Measurements from ENCODE around the gene TMEM53. TPM values are rescaled to one million over a fixed set of nuclear protein-coding genes. Genes with fewer than 3 reads are reported as not detected.

Gene TMEM53
- total RNA-seq, 1 donor = 6.9 TPM

DNA sequence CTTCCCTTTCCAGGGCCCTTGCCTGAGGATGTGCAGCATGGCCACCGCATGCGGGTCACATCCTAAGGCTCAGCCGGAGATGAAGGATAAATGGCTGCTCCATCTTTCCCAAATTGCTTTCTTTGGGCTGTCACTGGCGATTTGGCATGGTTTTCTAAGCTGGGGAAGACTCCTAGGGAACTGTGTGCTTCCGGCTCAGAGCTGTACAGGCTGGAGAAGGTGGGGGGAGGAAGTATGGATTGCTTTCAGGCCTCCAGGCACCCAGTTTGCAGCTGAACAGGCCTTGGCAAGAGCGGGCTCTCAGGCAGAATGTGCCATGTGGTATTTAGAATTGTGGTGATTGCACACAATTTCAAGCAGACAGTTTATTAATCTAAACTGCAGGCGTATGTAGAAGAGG, 48.9 kb downstream of the TMEM53 start:
- Histone ChIP-seq H3K4me3 (ENCODE audit: insufficient read depth, low read length) (no peak overlapping the region), H4K20me1 (ENCODE audit: insufficient read depth, low read length) (no peaks in the 10 kb centered on the region)

DNA sequence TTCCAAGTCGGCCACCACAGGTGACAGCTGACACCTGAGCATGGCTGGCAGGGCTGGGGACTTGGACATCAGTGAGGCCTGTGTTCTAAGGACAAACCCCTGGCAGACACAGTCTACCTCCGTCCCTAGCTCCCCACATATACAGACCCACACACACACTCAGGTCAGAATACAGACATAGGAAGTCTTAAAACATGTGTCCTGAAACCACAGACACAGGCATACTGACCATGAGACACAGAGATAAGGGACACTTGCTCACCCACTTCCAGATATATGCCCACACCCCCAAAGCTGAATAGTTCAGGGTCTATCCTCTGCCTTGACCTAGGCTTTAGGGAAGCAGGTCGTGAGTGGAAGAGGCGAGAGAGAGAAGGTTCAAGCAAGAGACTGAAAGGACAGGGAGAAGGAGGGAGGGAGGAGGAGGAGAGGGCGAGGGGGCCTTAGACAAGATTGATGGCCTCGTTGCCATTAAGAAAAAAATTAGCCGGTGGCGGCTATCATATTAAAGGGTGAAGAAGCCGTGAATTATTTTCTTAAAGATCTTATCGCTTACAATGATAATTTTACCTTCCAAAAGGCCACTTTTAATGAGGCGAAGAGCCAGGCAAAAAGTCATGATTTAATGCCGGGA, 49.9 kb downstream of the TMEM53 start:
- TF ChIP-seq, protein P1, sequence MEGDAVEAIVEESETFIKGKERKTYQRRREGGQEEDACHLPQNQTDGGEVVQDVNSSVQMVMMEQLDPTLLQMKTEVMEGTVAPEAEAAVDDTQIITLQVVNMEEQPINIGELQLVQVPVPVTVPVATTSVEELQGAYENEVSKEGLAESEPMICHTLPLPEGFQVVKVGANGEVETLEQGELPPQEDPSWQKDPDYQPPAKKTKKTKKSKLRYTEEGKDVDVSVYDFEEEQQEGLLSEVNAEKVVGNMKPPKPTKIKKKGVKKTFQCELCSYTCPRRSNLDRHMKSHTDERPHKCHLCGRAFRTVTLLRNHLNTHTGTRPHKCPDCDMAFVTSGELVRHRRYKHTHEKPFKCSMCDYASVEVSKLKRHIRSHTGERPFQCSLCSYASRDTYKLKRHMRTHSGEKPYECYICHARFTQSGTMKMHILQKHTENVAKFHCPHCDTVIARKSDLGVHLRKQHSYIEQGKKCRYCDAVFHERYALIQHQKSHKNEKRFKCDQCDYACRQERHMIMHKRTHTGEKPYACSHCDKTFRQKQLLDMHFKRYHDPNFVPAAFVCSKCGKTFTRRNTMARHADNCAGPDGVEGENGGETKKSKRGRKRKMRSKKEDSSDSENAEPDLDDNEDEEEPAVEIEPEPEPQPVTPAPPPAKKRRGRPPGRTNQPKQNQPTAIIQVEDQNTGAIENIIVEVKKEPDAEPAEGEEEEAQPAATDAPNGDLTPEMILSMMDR (IDR thresholded peaks at IDR 0.05; ENCODE audit: extremely low read depth, low read depth, low read length) = no peak
- DNase-seq (ENCODE audit: insufficient read length, low spot score, missing footprints) = peak; percentile 32
- Histone ChIP-seq H2AFZ (ENCODE audit: low read length) (no peak overlapping the region), H3K4me2 (ENCODE audit: insufficient read depth, low read length) (no peak overlapping the region), H3K4me3 (ENCODE audit: insufficient read depth, low read length) (no peak overlapping the region), H3K27ac (ENCODE audit: low read depth, low read length) (no peak overlapping the region), H3K36me3 (ENCODE audit: insufficient read depth, low read length) (no peaks in the 10 kb centered on the region), H3K9me3 (ENCODE audit: low read depth, low read length) (no peaks in the 10 kb centered on the region), H3K4me1 (ENCODE audit: insufficient read depth, low read length) (peaks cover 38% of the 10 kb centered on the region), H4K20me1 (ENCODE audit: insufficient read depth, low read length) (no peaks in the 10 kb centered on the region), H3K79me2 (ENCODE audit: insufficient read depth, low read length) (no peaks in the 10 kb centered on the region), H3K27me3 (ENCODE audit: insufficient read depth, low read length) (no peaks in the 10 kb centered on the region)

More for the DNA sequence above, 48.9 kb downstream of the TMEM53 start:
- Histone ChIP-seq H2AFZ (ENCODE audit: low read length) (no peak overlapping the region), H3K36me3 (ENCODE audit: insufficient read depth, low read length) (no peaks in the 10 kb centered on the region), H3K4me2 (ENCODE audit: insufficient read depth, low read length) (no peak overlapping the region), H3K27ac (ENCODE audit: low read depth, low read length) (no peak overlapping the region), H3K4me1 (ENCODE audit: insufficient read depth, low read length) (peaks cover 38% of the 10 kb centered on the region), H3K27me3 (ENCODE audit: insufficient read depth, low read length) (no peaks in the 10 kb centered on the region), H3K9me3 (ENCODE audit: low read depth, low read length) (no peaks in the 10 kb centered on the region), H3K79me2 (ENCODE audit: insufficient read depth, low read length) (no peaks in the 10 kb centered on the region)
- peak; percentile 60 for DNase-seq (ENCODE audit: insufficient read length, low spot score, missing footprints)
- TF ChIP-seq, protein P1 (IDR thresholded peaks at IDR 0.05; ENCODE audit: extremely low read depth, low read depth, low read length) = no peak

DNA sequence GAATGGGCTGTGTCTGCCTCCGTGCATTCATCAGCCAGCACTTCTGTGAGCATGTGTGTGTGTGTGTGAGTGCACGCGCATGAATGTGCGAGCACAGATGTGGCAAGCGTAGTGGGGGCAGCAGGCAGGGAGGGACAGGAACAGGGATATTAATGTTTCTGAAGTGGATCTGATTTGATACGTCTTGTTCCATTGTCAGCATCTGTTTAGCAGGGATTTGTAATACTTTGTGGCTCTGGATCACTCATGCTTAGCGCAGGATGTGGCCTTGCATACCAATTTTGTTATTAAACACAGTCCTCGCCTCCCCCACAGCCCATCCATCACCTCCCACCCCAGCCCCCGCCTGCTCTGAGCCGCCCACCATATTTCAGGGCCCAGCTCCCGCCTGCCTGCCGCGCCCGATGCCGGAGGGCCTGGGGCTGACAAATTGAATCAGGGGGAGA, 52.4 kb downstream of the TMEM53 start:
- Histone ChIP-seq H3K4me2 (ENCODE audit: insufficient read depth, low read length) (no peak overlapping the region), H2AFZ (ENCODE audit: low read length) (no peak overlapping the region)

DNA sequence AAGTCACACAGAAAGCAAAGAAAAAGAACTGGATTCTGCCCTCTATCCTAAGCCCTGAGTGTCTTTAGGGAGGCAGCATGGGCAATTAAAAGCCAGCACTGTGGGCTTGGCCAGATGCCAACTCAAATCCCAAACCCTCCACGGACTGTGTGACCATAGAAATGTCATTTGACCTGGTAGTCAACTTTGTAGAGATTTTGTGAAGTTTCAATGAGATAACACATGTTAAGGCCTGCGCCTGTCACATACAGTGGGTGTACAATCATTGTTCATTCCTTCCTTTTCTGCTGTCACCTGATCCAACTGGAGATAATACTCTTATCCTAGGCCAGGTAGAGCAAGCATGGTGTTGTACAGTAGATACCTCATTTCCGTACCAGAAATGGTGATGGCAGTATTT, 54.2 kb downstream of the TMEM53 start:
- H3K4me1 ChIP-seq (ENCODE audit: insufficient read depth, low read length) = peaks cover 47% of the 10 kb centered on the region
- H3K4me2 ChIP-seq (ENCODE audit: insufficient read depth, low read length) = peak overlapping the region; percentile 49
- H3K27ac ChIP-seq (ENCODE audit: low read depth, low read length) = peak overlapping the region; percentile 39
- no peak overlapping the region for H3K4me3 ChIP-seq (ENCODE audit: insufficient read depth, low read length)
- no peaks in the 10 kb centered on the region for H3K79me2 ChIP-seq (ENCODE audit: insufficient read depth, low read length)
- no peaks in the 10 kb centered on the region for H3K36me3 ChIP-seq (ENCODE audit: insufficient read depth, low read length)
- peak overlapping the region; percentile 61 for H2AFZ ChIP-seq (ENCODE audit: low read length)
- TF ChIP-seq, protein P1 (IDR thresholded peaks at IDR 0.05; ENCODE audit: extremely low read depth, low read depth, low read length) = no peak
- no peaks in the 10 kb centered on the region for H3K9me3 ChIP-seq (ENCODE audit: low read depth, low read length)
- H4K20me1 ChIP-seq (ENCODE audit: insufficient read depth, low read length) = no peaks in the 10 kb centered on the region
- no peaks in the 10 kb centered on the region for H3K27me3 ChIP-seq (ENCODE audit: insufficient read depth, low read length)
- peak; percentile 83 for DNase-seq (ENCODE audit: insufficient read length, low spot score, missing footprints)

More for the DNA sequence above, 52.4 kb downstream of the TMEM53 start:
- no peaks in the 10 kb centered on the region for H3K27me3 ChIP-seq (ENCODE audit: insufficient read depth, low read length)
- no peaks in the 10 kb centered on the region for H4K20me1 ChIP-seq (ENCODE audit: insufficient read depth, low read length)
- H3K4me1 ChIP-seq (ENCODE audit: insufficient read depth, low read length) = peaks cover 45% of the 10 kb centered on the region
- no peak overlapping the region for H3K27ac ChIP-seq (ENCODE audit: low read depth, low read length)
- TF ChIP-seq, protein P1 (IDR thresholded peaks at IDR 0.05; ENCODE audit: extremely low read depth, low read depth, low read length) = no peak
- no peaks in the 10 kb centered on the region for H3K79me2 ChIP-seq (ENCODE audit: insufficient read depth, low read length)
- DNase-seq (ENCODE audit: insufficient read length, low spot score, missing footprints) = peak; percentile 58
- no peak overlapping the region for H3K4me3 ChIP-seq (ENCODE audit: insufficient read depth, low read length)
- H3K36me3 ChIP-seq (ENCODE audit: insufficient read depth, low read length) = no peaks in the 10 kb centered on the region
- no peaks in the 10 kb centered on the region for H3K9me3 ChIP-seq (ENCODE audit: low read depth, low read length)

Measured in osteoblast (primary cell).